Spleen (tissue), 11 donors: ENCODE data around the gene PARP9. TPM values are rescaled to one million over a fixed set of nuclear protein-coding genes. Genes with fewer than 3 reads are reported as not detected.
"Not testable (repeated sequence)": the region's sequence is repeated elsewhere in the genome, so short reads cannot be mapped to it uniquely, and the experiment has no call there.

Source experiments
- DNase-seq: peaks from one replicate; pipeline ENCODE4 v3.0.0-alpha.2; 2020
- H3K27ac ChIP-seq, 8 donors: fragments of 200-600 bp; sonication (generic) in 7 of 8; 1 replicate in 4 of 8; 2 replicates in 4 of 8; pipeline versions ENCODE4 v1.5.0 to v1.8.0; 2016 to 2021; ENCODE audit warnings: inconsistent platforms in 4 of 8, mild to moderate bottlenecking in 4 of 8, moderate library complexity in 1 of 8
- H3K27me3 ChIP-seq, 7 donors: fragments of 200-600 bp; sonication (generic) in 6 of 7; replicated peaks in 1 of 7; 1 replicate in 4 of 7; 2 replicates in 3 of 7; pipeline versions ENCODE4 v1.5.0 to v1.8.0; 2016 to 2021; ENCODE audit warnings: inconsistent platforms in 3 of 7, mild to moderate bottlenecking in 1 of 7
- H3K36me3 ChIP-seq, 6 donors: fragments of 200-600 bp; sonication (generic) in 5 of 6; 1 replicate in 4 of 6; 2 replicates in 2 of 6; pipeline versions ENCODE4 v1.5.0 to v1.8.0; 2016 to 2021; ENCODE audit warnings: inconsistent platforms in 2 of 6
- H3K4me1 ChIP-seq, 6 donors: fragments of 200-600 bp; sonication (generic) in 5 of 6; 1 replicate in 3 of 6; 2 replicates in 3 of 6; pipeline versions ENCODE4 v1.5.0 to v1.8.0; 2016 to 2021; ENCODE audit warnings: inconsistent platforms in 3 of 6
- H3K4me3 ChIP-seq, 8 donors: fragments of 200-600 bp; sonication (generic) in 7 of 8; 1 replicate in 4 of 8; 2 replicates in 4 of 8; pipeline versions ENCODE4 v1.5.0 to v1.8.0; 2016 to 2021; ENCODE audit warnings: inconsistent platforms in 4 of 8, mild to moderate bottlenecking in 4 of 8, moderate library complexity in 2 of 8
- H3K9me3 ChIP-seq, 8 donors: fragments of 200-600 bp; sonication (generic) in 7 of 8; 1 replicate in 4 of 8; 2 replicates in 4 of 8; pipeline versions ENCODE4 v1.5.0 to v1.8.0; 2016 to 2021; ENCODE audit warnings: inconsistent platforms in 4 of 8
- POLR2A ChIP-seq, 3 donors: fragments of 450-650 bp; IDR thresholded peaks; one replicate each; pipeline ENCODE4 v1.5.1; 2017; ENCODE audit warnings: antibody characterized with exemption in 3 of 3, mild to moderate bottlenecking in 1 of 3
- POLR2AphosphoS5 ChIP-seq, 3 donors: sonication (generic); formaldehyde crosslinking; IDR thresholded peaks; one replicate each; pipeline ENCODE4 v1.5.1; 2017; ENCODE audit warnings: antibody characterized with exemption in 3 of 3
- WGBS, 5 donors: extraction: QIAGEN DNeasy Blood & Tissue Kit in 3 of 5; methylation state at CpG; one replicate each; pipeline versions ENCODE4 v1.1.5 to v1.1.7; 2013 to 2018; 5-methylcytosine and 5-hydroxymethylcytosine counted together
- intact Hi-C: fragments of 100-400 bp; cut with DNase I; formaldehyde crosslinking; loops from one replicate; pipeline ENCODE4 v1.15.0; 2023; ENCODE audit warnings: low total_unique reads
- polyA plus RNA-seq, 3 donors: library from polyadenylated mRNA; stranded (reverse); fragments of 200-250 nt; gene quantifications; one replicate each; pipeline ENCODE4 v1.2.1, GENCODE V29; 2013
- total RNA-seq, 7 donors: library from RNA; depleted of rRNA in 3 of 7; stranded (reverse); fragments of >200 nt in 3 of 7; fragmentation: NEBNext Ultra II Directional in 4 of 7; extraction: Animal tissue kit (Norgen Biotek cat#: 25700) in 4 of 7; gene quantifications; one replicate each; pipeline versions ENCODE4 v1.1.0 to v1.2.1, GENCODE V29; 2016 to 2021
- TF ChIP-seq, protein P1 (sequence below), 11 experiments: fragments of 200-600 bp in 7 of 11; fragments of 450-650 bp in 4 of 11; sonication (generic) in 4 of 11; IDR thresholded peaks in 8 of 11; conservative IDR thresholded peaks in 3 of 11; 1 replicate in 7 of 11; 2 replicates in 4 of 11; pipeline versions ENCODE4 v1.4.0 to v1.8.0; 2016 to 2021; ENCODE audit warnings: antibody characterized with exemption in 11 of 11, inconsistent platforms in 4 of 11, mild to moderate bottlenecking in 1 of 11
- donor health status: healthy with polysubstance abuse.
- donor health status: DM: no; HTN: no; CAD: no; lungs with moderate emphysema.
- donor health status: DM: no; HTN: no; CAD: no.
- donor health status: Bipolar disorder and iron deficiency.
- donor health status: healthy.
- donor health status: DM: no; HTN: no; CAD: no.
- donor health status: DM: yes; HTN: yes; CAD: no.

PARP9 gene
- total and polyA plus RNA-seq, 10 donors, result 24.0 to 72.6 (median 61.8) TPM

- H3K36me3 ChIP-seq, result no peaks in the 10 kb centered on the region
- H3K4me1 ChIP-seq, result peaks cover 6 to 74% (median 39%) of the 10 kb centered on the region in 6 donors
- intact Hi-C loops, result no loop called here
- peaks cover 0 to 9% (median 5%) of the 10 kb centered on the region in 8 donors for H3K9me3 ChIP-seq
- H3K27ac ChIP-seq, result no peak overlapping the region
- peak; percentile 53 for DNase-seq
- H3K27me3 ChIP-seq, result no peaks in the 10 kb centered on the region
- TF ChIP-seq, protein P1, sequence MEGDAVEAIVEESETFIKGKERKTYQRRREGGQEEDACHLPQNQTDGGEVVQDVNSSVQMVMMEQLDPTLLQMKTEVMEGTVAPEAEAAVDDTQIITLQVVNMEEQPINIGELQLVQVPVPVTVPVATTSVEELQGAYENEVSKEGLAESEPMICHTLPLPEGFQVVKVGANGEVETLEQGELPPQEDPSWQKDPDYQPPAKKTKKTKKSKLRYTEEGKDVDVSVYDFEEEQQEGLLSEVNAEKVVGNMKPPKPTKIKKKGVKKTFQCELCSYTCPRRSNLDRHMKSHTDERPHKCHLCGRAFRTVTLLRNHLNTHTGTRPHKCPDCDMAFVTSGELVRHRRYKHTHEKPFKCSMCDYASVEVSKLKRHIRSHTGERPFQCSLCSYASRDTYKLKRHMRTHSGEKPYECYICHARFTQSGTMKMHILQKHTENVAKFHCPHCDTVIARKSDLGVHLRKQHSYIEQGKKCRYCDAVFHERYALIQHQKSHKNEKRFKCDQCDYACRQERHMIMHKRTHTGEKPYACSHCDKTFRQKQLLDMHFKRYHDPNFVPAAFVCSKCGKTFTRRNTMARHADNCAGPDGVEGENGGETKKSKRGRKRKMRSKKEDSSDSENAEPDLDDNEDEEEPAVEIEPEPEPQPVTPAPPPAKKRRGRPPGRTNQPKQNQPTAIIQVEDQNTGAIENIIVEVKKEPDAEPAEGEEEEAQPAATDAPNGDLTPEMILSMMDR (IDR thresholded peaks at IDR 0.05 in 8 of 11, conservative IDR thresholded peaks at IDR 0.05 in 3 of 11), result no peak
- WGBS, 5 donors, result 88 to 93% (median 92%) methylated on average over 15 of the region's 15 CpGs
- H3K4me3 ChIP-seq, result no peak overlapping the region
These were observed 51.8 kb downstream of the PARP9 start for GRCh38 chr3:122512284-122512683.

DNA sequence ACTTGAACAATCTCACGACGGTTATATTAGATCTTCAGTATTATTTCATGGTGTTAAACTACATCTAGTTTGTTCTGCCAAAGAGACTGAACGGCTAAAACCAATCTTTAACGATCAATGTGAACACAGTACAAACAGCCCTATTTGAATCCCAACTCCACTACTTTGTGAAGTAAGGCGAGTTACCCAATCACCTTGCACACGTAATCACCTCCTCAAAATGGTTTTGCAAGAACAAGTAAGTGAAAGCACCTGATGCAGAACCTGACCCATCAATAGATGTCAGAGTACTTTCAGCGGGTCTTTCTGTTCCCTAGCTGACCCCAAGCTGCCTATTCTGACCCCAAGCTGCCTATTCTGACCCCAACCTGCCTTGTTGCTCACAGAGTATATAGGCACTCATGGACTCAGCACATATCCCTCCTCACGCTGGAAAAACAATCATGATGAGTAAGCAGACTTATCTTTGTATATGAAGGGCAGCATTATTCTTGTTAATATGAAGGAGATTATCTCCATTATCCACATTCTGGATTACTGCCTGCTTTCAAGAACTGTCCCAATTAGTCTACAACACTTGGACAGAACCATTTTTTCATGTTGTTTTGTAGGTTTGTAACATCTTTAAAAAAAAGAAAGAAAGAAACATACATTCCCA lies 53.1 kb downstream of the PARP9 start:
- H3K27ac ChIP-seq, result peak overlapping the region in 5 of 8 donors; percentile 1 to 67 (median 16)
- 82 to 92% (median 90%) methylated on average over 8 of the region's 8 CpGs for WGBS, 5 donors
- H3K4me1 ChIP-seq, result peaks cover 6 to 86% (median 42%) of the 10 kb centered on the region in 6 donors
- TF ChIP-seq POLR2AphosphoS5 (IDR thresholded peaks at IDR 0.05) (no peak), POLR2A (IDR thresholded peaks at IDR 0.05) (no peak)
- TF ChIP-seq, protein P1 (IDR thresholded peaks at IDR 0.05 in 8 of 11, conservative IDR thresholded peaks at IDR 0.05 in 3 of 11), result no peak
- peak overlapping the region in 1 of 8 donors; percentile 8 for H3K4me3 ChIP-seq
- no peaks in the 10 kb centered on the region for H3K27me3 ChIP-seq
- no peaks in the 10 kb centered on the region for H3K36me3 ChIP-seq
- DNase-seq, result no peak
- H3K9me3 ChIP-seq, result peaks cover 0 to 9% (median 5%) of the 10 kb centered on the region in 8 donors
- intact Hi-C loops, result no loop called here

DNA sequence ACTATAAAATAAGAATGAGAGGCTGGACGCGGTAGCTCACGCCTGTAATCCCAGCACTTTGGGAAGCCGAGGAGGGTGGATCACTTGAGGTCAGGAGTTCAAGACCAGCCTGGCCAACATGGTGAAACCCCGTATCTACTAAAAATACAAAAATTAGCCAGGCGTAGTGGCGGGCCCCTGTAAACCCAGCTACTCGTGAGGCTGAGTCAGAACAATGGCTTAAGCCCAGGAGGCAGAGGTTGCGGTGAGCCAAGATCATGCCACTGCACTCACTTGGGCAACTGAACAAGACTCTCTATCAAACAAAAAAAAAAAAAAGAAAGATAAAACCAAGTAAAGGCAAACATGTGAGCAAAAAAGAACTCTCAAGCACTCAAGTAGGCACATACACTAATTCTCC lies 55.2 kb downstream of the PARP9 start:
- intact Hi-C loops, H3K27me3 ChIP-seq, H3K27ac ChIP-seq, DNase-seq, H3K4me3 ChIP-seq, H3K9me3 ChIP-seq, H3K36me3 ChIP-seq: not testable (repeated sequence)
- H3K4me1 ChIP-seq, result peaks cover 9 to 96% (median 45%) of the 10 kb centered on the region in 6 donors
- 82 to 94% (median 89%) methylated on average over 9 of the region's 9 CpGs for WGBS, 5 donors

GRCh38 chr3:122508135-122508914 lies 55.8 kb downstream of the PARP9 start:
- 73 to 80% (median 76%) methylated on average over 2 of the region's 2 CpGs for WGBS, 5 donors
- Histone ChIP-seq H3K27ac (no peak overlapping the region), H3K4me3 (no peak overlapping the region), H3K36me3 (no peaks in the 10 kb centered on the region), H3K4me1 (peaks cover 5 to 96% (median 42%) of the 10 kb centered on the region in 6 donors), H3K9me3 (peaks cover 0 to 9% (median 5%) of the 10 kb centered on the region in 8 donors), H3K27me3 (no peaks in the 10 kb centered on the region)
- intact Hi-C loops, result no loop called here
- DNase-seq, result no peak
- TF ChIP-seq, protein P1 (IDR thresholded peaks at IDR 0.05 in 8 of 11, conservative IDR thresholded peaks at IDR 0.05 in 3 of 11), result no peak
- no peak for TF ChIP-seq POLR2AphosphoS5 (IDR thresholded peaks at IDR 0.05)
